ENCODE data around the gene HOXC11.

The HOXC11 gene

DNA sequence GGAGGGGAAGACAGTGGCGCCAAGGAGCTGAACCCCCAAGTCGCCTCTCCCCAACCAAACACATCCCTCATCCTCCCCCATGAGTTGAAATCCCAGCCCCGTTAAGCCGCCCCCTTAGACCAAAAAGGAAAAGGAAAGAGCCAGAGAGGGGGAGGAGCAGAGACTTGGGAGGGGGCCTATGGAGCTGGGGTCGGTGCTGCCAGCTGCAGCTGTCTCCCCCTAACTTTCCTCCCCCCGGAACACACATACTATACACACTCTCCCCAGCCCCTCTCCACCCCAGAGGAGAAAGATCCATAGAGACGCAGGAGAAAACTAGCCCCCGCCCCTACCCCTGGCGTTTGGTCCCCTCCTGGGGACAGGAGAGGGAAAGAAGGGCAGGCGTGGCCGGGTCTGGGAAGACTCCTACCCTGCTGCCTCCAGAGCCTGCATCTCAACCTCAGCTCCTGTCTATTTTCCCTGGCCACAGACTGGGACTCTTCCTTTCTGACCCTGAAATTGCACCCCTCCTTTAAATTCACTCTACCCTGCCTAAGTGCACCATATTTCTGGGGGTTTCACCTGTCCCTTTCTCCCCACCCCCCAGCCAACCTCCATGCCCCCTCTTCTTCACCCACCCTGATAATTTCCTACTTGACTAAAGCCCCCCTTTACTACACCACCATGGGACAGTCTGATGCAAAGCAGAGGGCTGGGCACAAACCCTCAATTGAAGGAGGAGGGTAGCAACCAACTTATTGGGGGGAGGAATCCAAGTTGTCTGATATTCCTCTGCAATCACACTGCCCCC lies 25.4 kb downstream of the HOXC11 start:
- Histone ChIP-seq H3K4me1 (ENCODE audit: control insufficient read depth in 1 of 2, insufficient read depth in 1 of 2, low read depth in 1 of 2, low read length in 1 of 2) (peaks cover 15 to 30% of the 10 kb centered on the region in 2 experiments), H3K4me3 (ENCODE audit: low read depth in 1 of 2, low read length in 1 of 2) (no peak overlapping the region), H3K9me3 (no peaks in the 10 kb centered on the region), H3K36me3 (no peaks in the 10 kb centered on the region), H3K27me3 (peaks cover 100% of the 10 kb centered on the region), H3K27ac (no peak overlapping the region)
- TF ChIP-seq, protein P1, sequence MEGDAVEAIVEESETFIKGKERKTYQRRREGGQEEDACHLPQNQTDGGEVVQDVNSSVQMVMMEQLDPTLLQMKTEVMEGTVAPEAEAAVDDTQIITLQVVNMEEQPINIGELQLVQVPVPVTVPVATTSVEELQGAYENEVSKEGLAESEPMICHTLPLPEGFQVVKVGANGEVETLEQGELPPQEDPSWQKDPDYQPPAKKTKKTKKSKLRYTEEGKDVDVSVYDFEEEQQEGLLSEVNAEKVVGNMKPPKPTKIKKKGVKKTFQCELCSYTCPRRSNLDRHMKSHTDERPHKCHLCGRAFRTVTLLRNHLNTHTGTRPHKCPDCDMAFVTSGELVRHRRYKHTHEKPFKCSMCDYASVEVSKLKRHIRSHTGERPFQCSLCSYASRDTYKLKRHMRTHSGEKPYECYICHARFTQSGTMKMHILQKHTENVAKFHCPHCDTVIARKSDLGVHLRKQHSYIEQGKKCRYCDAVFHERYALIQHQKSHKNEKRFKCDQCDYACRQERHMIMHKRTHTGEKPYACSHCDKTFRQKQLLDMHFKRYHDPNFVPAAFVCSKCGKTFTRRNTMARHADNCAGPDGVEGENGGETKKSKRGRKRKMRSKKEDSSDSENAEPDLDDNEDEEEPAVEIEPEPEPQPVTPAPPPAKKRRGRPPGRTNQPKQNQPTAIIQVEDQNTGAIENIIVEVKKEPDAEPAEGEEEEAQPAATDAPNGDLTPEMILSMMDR (IDR thresholded peaks at IDR 0.05) = no peak

DNA sequence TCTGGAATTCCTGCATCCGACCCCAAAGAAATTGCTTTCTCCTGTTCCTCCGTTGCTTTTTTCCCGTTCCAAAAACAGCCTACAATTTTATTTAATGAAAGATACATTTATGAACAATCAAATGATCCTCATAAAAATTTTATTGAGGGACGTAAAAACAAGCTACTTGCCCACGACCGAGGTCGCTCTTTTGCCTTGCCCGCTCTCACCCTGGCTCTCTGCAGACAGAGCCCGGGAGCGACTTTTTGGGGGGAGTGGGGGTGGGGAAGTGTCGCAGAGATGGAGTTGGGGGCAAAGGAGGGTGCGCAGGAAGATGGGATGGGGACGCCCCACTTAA lies 25.9 kb downstream of the HOXC11 start:
- Histone ChIP-seq H3K27me3 (peaks cover 100% of the 10 kb centered on the region), H3K4me3 (ENCODE audit: low read depth in 1 of 2, low read length in 1 of 2) (no peak overlapping the region), H3K4me1 (ENCODE audit: control insufficient read depth in 1 of 2, insufficient read depth in 1 of 2, low read depth in 1 of 2, low read length in 1 of 2) (peaks cover 15 to 30% of the 10 kb centered on the region in 2 experiments), H3K9me3 (no peaks in the 10 kb centered on the region), H3K36me3 (no peaks in the 10 kb centered on the region), H3K27ac (no peak overlapping the region)
- TF ChIP-seq, protein P1 (IDR thresholded peaks at IDR 0.05) = no peak

DNA sequence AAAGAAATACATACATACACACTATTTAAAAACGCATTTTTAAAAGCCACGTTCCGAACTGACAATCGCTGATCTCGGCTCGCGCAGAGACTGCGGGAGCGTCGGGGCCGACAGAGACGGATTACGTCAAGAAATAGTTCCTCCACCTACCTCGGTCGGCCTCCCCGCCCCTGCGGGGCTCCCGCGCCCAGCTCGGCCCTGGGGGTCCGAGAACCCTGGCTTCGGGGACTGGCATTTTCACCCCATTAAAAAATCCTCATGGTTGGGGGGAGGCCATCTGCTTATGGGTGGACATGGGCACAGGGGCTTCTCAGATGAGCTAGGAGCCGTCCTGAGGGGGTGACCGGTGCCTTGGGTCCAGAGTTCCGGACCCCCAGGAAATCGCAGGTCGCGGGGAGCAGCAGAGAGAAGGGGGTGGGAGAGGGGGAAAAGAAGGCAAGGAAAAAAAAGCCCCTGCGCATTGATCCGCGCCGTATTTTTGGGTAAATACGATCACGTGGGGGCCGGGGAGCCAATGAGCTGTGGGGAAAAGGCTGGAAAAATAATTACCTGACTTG lies 26.7 kb downstream of the HOXC11 start:
- Histone ChIP-seq H3K27ac (no peak overlapping the region), H3K9me3 (no peaks in the 10 kb centered on the region), H3K4me3 (ENCODE audit: low read depth in 1 of 2, low read length in 1 of 2) (no peak overlapping the region), H3K4me1 (ENCODE audit: control insufficient read depth in 1 of 2, insufficient read depth in 1 of 2, low read depth in 1 of 2, low read length in 1 of 2) (peaks cover 15 to 26% of the 10 kb centered on the region in 2 experiments), H3K36me3 (no peaks in the 10 kb centered on the region), H3K27me3 (peaks cover 100% of the 10 kb centered on the region)
- TF ChIP-seq, protein P1 (IDR thresholded peaks at IDR 0.05) = no peak

DNA sequence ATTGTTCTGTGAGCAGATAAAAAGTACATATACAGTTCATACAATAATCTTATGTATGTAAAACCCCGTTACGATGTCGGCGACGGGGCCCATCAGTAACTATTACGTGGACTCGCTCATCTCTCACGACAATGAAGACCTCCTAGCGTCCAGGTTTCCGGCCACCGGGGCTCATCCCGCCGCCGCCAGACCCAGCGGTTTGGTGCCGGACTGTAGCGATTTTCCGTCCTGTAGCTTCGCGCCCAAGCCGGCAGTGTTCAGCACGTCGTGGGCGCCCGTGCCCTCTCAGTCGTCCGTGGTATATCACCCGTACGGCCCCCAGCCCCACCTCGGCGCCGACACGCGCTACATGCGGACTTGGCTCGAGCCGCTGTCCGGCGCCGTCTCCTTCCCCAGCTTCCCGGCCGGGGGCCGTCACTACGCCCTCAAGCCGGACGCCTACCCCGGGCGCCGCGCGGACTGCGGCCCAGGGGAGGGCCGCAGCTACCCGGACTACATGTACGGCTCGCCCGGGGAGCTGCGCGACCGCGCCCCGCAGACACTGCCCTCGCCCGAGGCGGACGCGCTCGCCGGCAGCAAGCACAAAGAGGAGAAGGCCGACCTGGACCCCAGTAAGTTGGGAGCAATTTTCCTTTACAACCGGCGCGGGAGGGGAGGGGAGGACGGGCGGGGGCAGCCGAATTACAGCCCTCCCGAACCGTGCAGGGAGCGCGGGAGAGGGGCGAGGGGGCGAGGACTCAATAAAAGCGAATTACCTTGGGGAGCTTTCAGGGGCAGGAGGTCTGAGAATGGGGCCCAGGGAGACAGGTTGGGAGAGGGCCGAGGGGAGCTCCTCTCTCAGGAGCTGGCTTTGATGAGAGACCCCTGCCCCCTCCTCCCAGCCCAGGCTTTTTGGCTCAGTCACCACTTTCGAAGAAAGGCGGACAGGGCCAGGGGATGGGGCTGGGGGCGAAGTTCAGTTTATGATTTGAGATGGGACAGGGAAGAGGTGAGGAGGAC lies 27.5 kb downstream of the HOXC11 start, which contains the start of gene HOXC9:
Gene HOXC9 (plus strand): TSS at position 46 of the 999 bp plus-strand sequence. CDS start 28 bp downstream, at position 74.
- Histone ChIP-seq H3K4me3 (ENCODE audit: low read depth in 1 of 2, low read length in 1 of 2) (no peak within 1 kb of the TSS), H3K27ac (no peak within 1 kb of the TSS), H3K36me3 (no peaks in the 10 kb centered on the region), H3K9me3 (no peaks in the 10 kb centered on the region), H3K27me3 (peaks cover 100% of the 10 kb centered on the region), H3K4me1 (ENCODE audit: control insufficient read depth in 1 of 2, insufficient read depth in 1 of 2, low read depth in 1 of 2, low read length in 1 of 2) (peaks cover 10 to 20% of the 10 kb centered on the region in 2 experiments)
- TF ChIP-seq, protein P1 (IDR thresholded peaks at IDR 0.05) = no peak
